H1 (cell line): ENCODE measurements around the gene ZBTB14.

ENCODE experiments used
- ATF2 ChIP-seq: IDR thresholded peaks from 2 replicates; pipeline ENCODE4 v1.6.1; 2012; ENCODE audit warnings: low read length, inconsistent platforms
- CBX5 ChIP-seq: fragments of 300-800, 300-1000 bp; sonication (generic); IDR thresholded peaks from 2 replicates; pipeline ENCODE4 v1.7.1; 2016; ENCODE audit warnings: antibody characterized with exemption, low read length, low read depth
- CHD7 ChIP-seq: fragments of 300-600 bp; sonication (generic); IDR thresholded peaks from 2 replicates; pipeline ENCODE4 v1.7.1; 2012; ENCODE audit warnings: low read length, moderate library complexity, mild to moderate bottlenecking, inconsistent platforms; ENCODE audit not compliant: insufficient replicate concordance
- CTCF ChIP-seq, 3 experiments: IDR thresholded peaks; 1 replicate in 2 of 3; 2 replicates in 1 of 3; pipeline versions ENCODE4 v1.5.1 to v1.6.1; 2011; ENCODE audit warnings: low read length in 3 of 3, mild to moderate bottlenecking in 3 of 3, inconsistent platforms in 2 of 3, low read depth in 1 of 3, moderate library complexity in 1 of 3; ENCODE audit not compliant: insufficient read depth in 1 of 3; ENCODE audit errors: control extremely low read depth in 1 of 3
- EP300 ChIP-seq, 2 experiments: IDR thresholded peaks; 1 replicate in 1 of 2; 2 replicates in 1 of 2; pipeline ENCODE4 v1.6.1; 2011 to 2012; ENCODE audit warnings: low read depth in 2 of 2, low read length in 2 of 2, mild to moderate bottlenecking in 2 of 2, borderline replicate concordance in 1 of 2, inconsistent platforms in 1 of 2, moderate library complexity in 1 of 2
- EZH2 ChIP-seq: fragments of 200-600 bp; sonication (generic); IDR thresholded peaks from 2 replicates; pipeline ENCODE4 v1.7.1; 2012; ENCODE audit warnings: low read depth, mild to moderate bottlenecking, moderate library complexity, low read length, inconsistent platforms; ENCODE audit not compliant: severe bottlenecking
- GABPA ChIP-seq: IDR thresholded peaks from 2 replicates; pipeline ENCODE4 v1.6.1; 2011; ENCODE audit warnings: mild to moderate bottlenecking, low read length, moderate library complexity, borderline replicate concordance; ENCODE audit not compliant: insufficient read depth
- JUND ChIP-seq: IDR thresholded peaks from 2 replicates; pipeline ENCODE4 v1.6.1; 2011; ENCODE audit warnings: mild to moderate bottlenecking, improper control_type of control experiment, low read length
- KDM5A ChIP-seq: fragments of 200-600 bp; IDR thresholded peaks from 2 replicates; pipeline ENCODE4 v1.7.1; 2012; ENCODE audit warnings: mild to moderate bottlenecking, low read length, inconsistent platforms, mixed read lengths
- NRF1 ChIP-seq: IDR thresholded peaks from 2 replicates; pipeline ENCODE4 v1.6.1; 2011; ENCODE audit warnings: mild to moderate bottlenecking, low read depth, low read length, improper control_type of control experiment
- POLR2A ChIP-seq, 2 experiments: IDR thresholded peaks; 1 replicate in 1 of 2; 2 replicates in 1 of 2; pipeline ENCODE4 v1.6.1; 2011; ENCODE audit warnings: low read depth in 2 of 2, low read length in 2 of 2, mild to moderate bottlenecking in 2 of 2; ENCODE audit errors: control extremely low read depth in 1 of 2
- RAD21 ChIP-seq, 2 experiments: IDR thresholded peaks in 1 of 2; conservative IDR thresholded peaks in 1 of 2; 2 replicates each; pipeline ENCODE4 v1.6.1; 2011; ENCODE audit warnings: low read depth in 2 of 2, low read length in 2 of 2, improper control_type of control experiment in 1 of 2, inconsistent platforms in 1 of 2, mild to moderate bottlenecking in 1 of 2, moderate library complexity in 1 of 2
- SP1 ChIP-seq: IDR thresholded peaks from 2 replicates; pipeline ENCODE4 v1.6.1; 2011; ENCODE audit warnings: low read depth, low read length
- TAF1 ChIP-seq: IDR thresholded peaks from 2 replicates; pipeline ENCODE4 v1.6.1; 2011; ENCODE audit warnings: mild to moderate bottlenecking, low read depth, low read length

GRCh38 chr18:5244941-5245340 is 50.6 kb downstream of the ZBTB14 start:
- no peak for TF ChIP-seq GABPA
- no peak for TF ChIP-seq RAD21 (IDR thresholded peaks at IDR 0.05 in 1 of 2, conservative IDR thresholded peaks at IDR 0.05 in 1 of 2; ENCODE audit: low read depth in 2 of 2, low read length in 2 of 2)
- TF ChIP-seq POLR2A (IDR thresholded peaks at IDR 0.05; ENCODE audit: control extremely low read depth in 1 of 2, low read depth in 2 of 2, low read length in 2 of 2) = no peak
- TF ChIP-seq CTCF (IDR thresholded peaks at IDR 0.05; ENCODE audit: control extremely low read depth in 1 of 3, insufficient read depth in 1 of 3, low read depth in 1 of 3, low read length in 3 of 3) = no peak
- TF ChIP-seq TAF1 = no peak
- TF ChIP-seq JUND = no peak
- no peak for TF ChIP-seq KDM5A
- TF ChIP-seq ATF2 = no peak
- no peak for TF ChIP-seq EP300 (IDR thresholded peaks at IDR 0.05; ENCODE audit: borderline replicate concordance in 1 of 2, low read depth in 2 of 2, low read length in 2 of 2)
- no peak for TF ChIP-seq CHD7
- TF ChIP-seq EZH2 = no peak
- TF ChIP-seq NRF1 = no peak
- TF ChIP-seq CBX5 = no peak
- TF ChIP-seq SP1 = no peak
